HEK293 (cell line): Measurements from ENCODE around the gene DUSP22.
"Not testable (repeated sequence)": the region's sequence is repeated elsewhere in the genome, so short reads cannot be mapped to it uniquely, and the experiment has no call there.

Source experiments
- CTCF ChIA-PET: fragments of 350-600 bp; formaldehyde crosslinking; extraction: SDS; loops from one replicate; lab custom pipeline; 2021; ENCODE audit warnings: antibody characterized with exemption; lab: Yijun Ruan, JAX
- POLR2A ChIA-PET: fragments of 300-600 bp; formaldehyde crosslinking; extraction: SDS; loops from one replicate; lab custom pipeline; 2020; ENCODE audit warnings: antibody characterized with exemption, inconsistent platforms; lab: Yijun Ruan, JAX
- H3K27ac ChIP-seq: fragments of 200-500 bp; sonication (Bioruptor generic); 2 replicates; pipeline ENCODE4 v1.5.1; 2014; ENCODE audit warnings: low read depth, low read length, control low read depth, inconsistent platforms; ENCODE audit errors: extremely low read depth
- H3K36me3 ChIP-seq, 2 experiments: fragments of 200-500 bp in 1 of 2; sonication (Bioruptor generic) in 1 of 2; 1 replicate in 1 of 2; 2 replicates in 1 of 2; pipeline ENCODE4 v1.5.1; 2014 to 2017; ENCODE audit warnings: inconsistent platforms in 2 of 2, low read length in 2 of 2; ENCODE audit not compliant: control insufficient read depth in 2 of 2, insufficient read depth in 1 of 2
- H3K4me1 ChIP-seq: fragments of 200-500 bp; sonication (Bioruptor generic); 2 replicates; pipeline ENCODE4 v1.5.1; 2014; ENCODE audit warnings: mild to moderate bottlenecking, low read length, inconsistent platforms; ENCODE audit not compliant: control insufficient read depth, insufficient read depth
- H3K4me3 ChIP-seq: 2 replicates; pipeline ENCODE4 v1.5.1; 2011; ENCODE audit warnings: low read depth, mild to moderate bottlenecking, control low read depth, low read length, moderate library complexity
- H3K9me3 ChIP-seq: fragments of 200-500 bp; sonication (Bioruptor generic); 2 replicates; pipeline ENCODE4 v1.5.1; 2014; ENCODE audit warnings: low read depth, low read length, inconsistent platforms; ENCODE audit not compliant: control insufficient read depth, insufficient read depth
- EGR2 ChIP-seq: fragments of 450-650 bp; formaldehyde crosslinking; IDR thresholded peaks from 2 replicates; pipeline ENCODE4 v1.5.1; 2016; ENCODE audit warnings: low read depth, missing biosample characterization, missing genetic modification characterization
- FEZF1 ChIP-seq: fragments of 450-650 bp; formaldehyde crosslinking; IDR thresholded peaks from 2 replicates; pipeline ENCODE4 v1.5.1; 2016; ENCODE audit warnings: missing biosample characterization, missing genetic modification characterization
- HOXC10 ChIP-seq: sonication (generic); formaldehyde crosslinking; IDR thresholded peaks from 2 replicates; pipeline ENCODE4 v1.8.1; 2023; ENCODE audit warnings: mild to moderate bottlenecking, missing genetic modification reagents
- MYNN ChIP-seq: fragments of 450-650 bp; formaldehyde crosslinking; IDR thresholded peaks from 2 replicates; pipeline ENCODE4 v1.5.1; 2016; ENCODE audit warnings: missing biosample characterization, missing genetic modification characterization, borderline replicate concordance
- PRDM4 ChIP-seq: fragments of 450-650 bp; formaldehyde crosslinking; IDR thresholded peaks from 2 replicates; pipeline ENCODE4 v1.5.1; 2017; ENCODE audit warnings: missing biosample characterization, missing genetic modification characterization
- REPIN1 ChIP-seq: fragments of 450-650 bp; formaldehyde crosslinking; IDR thresholded peaks from 2 replicates; pipeline ENCODE4 v1.5.1; 2017; ENCODE audit warnings: missing biosample characterization, missing genetic modification characterization, low read depth
- REST ChIP-seq: fragments of 450-650 bp; formaldehyde crosslinking; IDR thresholded peaks from 2 replicates; pipeline ENCODE4 v1.5.1; 2016; ENCODE audit warnings: missing biosample characterization, missing genetic modification characterization
- SALL2 ChIP-seq: fragments of 450-650 bp; formaldehyde crosslinking; IDR thresholded peaks from 2 replicates; pipeline ENCODE4 v1.5.0; 2017; ENCODE audit warnings: missing biosample characterization, mild to moderate bottlenecking, missing genetic modification characterization, borderline replicate concordance
- YY1 ChIP-seq: fragments of 450-650 bp; formaldehyde crosslinking; IDR thresholded peaks from 2 replicates; pipeline ENCODE4 v1.5.1; 2018; ENCODE audit warnings: missing biosample characterization, missing genetic modification characterization
- ZBTB21 ChIP-seq: fragments of 450-650 bp; formaldehyde crosslinking; IDR thresholded peaks from 2 replicates; pipeline ENCODE4 v1.5.1; 2017; ENCODE audit warnings: missing biosample characterization, missing genetic modification characterization
- ZNF175 ChIP-seq: fragments of 450-650 bp; formaldehyde crosslinking; IDR thresholded peaks from 2 replicates; pipeline ENCODE4 v1.5.1; 2016; ENCODE audit warnings: missing biosample characterization, missing genetic modification characterization
- ZNF2 ChIP-seq: fragments of 450-650 bp; formaldehyde crosslinking; IDR thresholded peaks from 2 replicates; pipeline ENCODE4 v1.5.1; 2016; ENCODE audit warnings: missing biosample characterization, missing genetic modification characterization
- ZNF211 ChIP-seq: fragments of 450-650 bp; formaldehyde crosslinking; IDR thresholded peaks from 2 replicates; pipeline ENCODE4 v1.5.1; 2016; ENCODE audit warnings: low read depth, missing biosample characterization, missing genetic modification characterization
- ZNF221 ChIP-seq: fragments of 450-650 bp; formaldehyde crosslinking; IDR thresholded peaks from 2 replicates; pipeline ENCODE4 v1.5.1; 2017; ENCODE audit warnings: missing biosample characterization, missing genetic modification characterization, borderline replicate concordance
- ZNF311 ChIP-seq: fragments of 450-650 bp; formaldehyde crosslinking; IDR thresholded peaks from 2 replicates; pipeline ENCODE4 v1.5.1; 2017; ENCODE audit warnings: missing biosample characterization, missing genetic modification characterization, borderline replicate concordance
- ZNF433 ChIP-seq: fragments of 450-650 bp; formaldehyde crosslinking; IDR thresholded peaks from 2 replicates; pipeline ENCODE4 v1.5.1; 2016; ENCODE audit warnings: missing biosample characterization, missing genetic modification characterization, low read depth
- ZNF529 ChIP-seq: fragments of 450-650 bp; formaldehyde crosslinking; IDR thresholded peaks from 2 replicates; pipeline ENCODE4 v1.5.1; 2017; ENCODE audit warnings: missing genetic modification characterization, missing biosample characterization; ENCODE audit not compliant: insufficient replicate concordance
- ZNF530 ChIP-seq: fragments of 450-650 bp; formaldehyde crosslinking; IDR thresholded peaks from 2 replicates; pipeline ENCODE4 v1.5.1; 2016; ENCODE audit warnings: low read depth, missing biosample characterization, missing genetic modification characterization
- ZNF548 ChIP-seq: fragments of 450-650 bp; formaldehyde crosslinking; IDR thresholded peaks from 2 replicates; pipeline ENCODE4 v1.5.1; 2016; ENCODE audit warnings: missing biosample characterization, missing genetic modification characterization

The DUSP22 gene

GRCh38 chr6:246352-246751, 45.9 kb upstream of the DUSP22 start:
- ChIA-PET CTCF (no interaction called here), POLR2A (no interaction called here)
- Histone ChIP-seq H3K27ac (no peak overlapping the region), H3K36me3 (no peaks in the 10 kb centered on the region), H3K4me3 (no peak overlapping the region), H3K4me1 (no peaks in the 10 kb centered on the region), H3K9me3 (no peaks in the 10 kb centered on the region)
- TF ChIP-seq ZNF221 (tag by site-specific recombination), result no peak
- no peak for TF ChIP-seq YY1 (tag by site-specific recombination)
- TF ChIP-seq HOXC10 (CRISPR knock-in tag), result no peak
- no peak for TF ChIP-seq ZNF433 (tag by site-specific recombination)
- no peak for TF ChIP-seq ZNF211 (tag by site-specific recombination)

GRCh38 chr6:247351-247750, 44.9 kb upstream of the DUSP22 start:
- Histone ChIP-seq H3K9me3 (no peaks in the 10 kb centered on the region), H3K36me3 (no peaks in the 10 kb centered on the region), H3K4me3 (no peak overlapping the region), H3K4me1 (no peaks in the 10 kb centered on the region), H3K27ac (no peak overlapping the region)
- POLR2A ChIA-PET, result no interaction called here
- CTCF ChIA-PET, result no interaction called here
- no peak for TF ChIP-seq REST
- TF ChIP-seq FEZF1 (tag by site-specific recombination), result no peak
- no peak for TF ChIP-seq ZNF2

GRCh38 chr6:248046-248445, 44.2 kb upstream of the DUSP22 start:
- H3K36me3 ChIP-seq, H3K4me1 ChIP-seq, H3K4me3 ChIP-seq, H3K27ac ChIP-seq, H3K9me3 ChIP-seq, POLR2A ChIA-PET: not testable (repeated sequence)
- CTCF ChIA-PET, result interaction anchor here (0.6 to 1.2 kb wide), 5 partner anchors 11 to 1597 kb away, joined by 3 to 4 read pairs (median 3); no protein-coding TSS in a partner anchor

- ChIA-PET POLR2A (no interaction called here), CTCF (interaction anchor here (0.6 kb wide), 1 partner anchor 43 kb away, joined by 4 read pairs; no protein-coding TSS in a partner anchor)
- H3K4me1 ChIP-seq, result no peaks in the 10 kb centered on the region
- H3K36me3 ChIP-seq, result no peaks in the 10 kb centered on the region
- no peaks in the 10 kb centered on the region for H3K9me3 ChIP-seq
- TF ChIP-seq SALL2 (tag by site-specific recombination) (no peak), ZNF311 (tag by site-specific recombination) (no peak), EGR2 (tag by site-specific recombination) (no peak), ZNF175 (no peak), ZNF530 (tag by site-specific recombination) (no peak), ZNF548 (tag by site-specific recombination) (no peak), ZNF529 (tag by site-specific recombination) (no peak), ZBTB21 (no peak), PRDM4 (tag by site-specific recombination) (no peak), MYNN (no peak), REPIN1 (tag by site-specific recombination) (no peak)
- no peak overlapping the region for H3K4me3 ChIP-seq
- no peak overlapping the region for H3K27ac ChIP-seq
Measured at GRCh38 chr6:250676-251075, 41.6 kb upstream of the DUSP22 start.
